Esophagus muscularis mucosa (tissue), 4 donors: ENCODE measurements around the gene MTURN. TPM values are rescaled to one million over a fixed set of nuclear protein-coding genes. Genes with fewer than 3 reads are reported as not detected.

Experiments
- DNase-seq: peaks from one replicate; pipeline ENCODE4 v3.0.0-alpha.2; 2017; ENCODE audit errors: extremely low spot score
- H3K27ac ChIP-seq, 4 donors: fragments of 200-600 bp; sonication (generic); replicated peaks in 1 of 4; 1 replicate in 3 of 4; 2 replicates in 1 of 4; pipeline ENCODE4 v1.5.1; 2016 to 2019; ENCODE audit warnings: mild to moderate bottlenecking in 1 of 4
- H3K27me3 ChIP-seq, 4 donors: fragments of 200-600 bp; sonication (generic); one replicate each; pipeline versions ENCODE4 v1.5.1 to v1.6.0; 2016 to 2019
- H3K36me3 ChIP-seq, 4 donors: fragments of 200-600 bp; sonication (generic); one replicate each; pipeline ENCODE4 v1.5.1; 2016 to 2019
- H3K4me1 ChIP-seq, 4 donors: fragments of 200-600 bp; sonication (generic); one replicate each; pipeline ENCODE4 v1.5.1; 2016 to 2019
- H3K4me3 ChIP-seq, 4 donors: fragments of 200-600 bp; sonication (generic); 1 replicate in 2 of 4; 2 replicates in 2 of 4; pipeline ENCODE4 v1.5.1; 2016 to 2019; ENCODE audit warnings: mild to moderate bottlenecking in 4 of 4, moderate library complexity in 1 of 4
- H3K9me3 ChIP-seq, 4 donors: fragments of 200-600 bp; sonication (generic); 1 replicate in 3 of 4; 2 replicates in 1 of 4; pipeline ENCODE4 v1.5.1; 2016 to 2019
- CTCF ChIP-seq, 3 experiments: fragments of 200-600 bp in 2 of 3; fragments of 450-650 bp in 1 of 3; sonication (generic) in 2 of 3; IDR thresholded peaks; one replicate each; pipeline ENCODE4 v1.5.1; 2017 to 2019; ENCODE audit warnings: antibody characterized with exemption in 3 of 3, mild to moderate bottlenecking in 2 of 3, moderate library complexity in 1 of 3
- EP300 ChIP-seq: sonication (generic); formaldehyde crosslinking; IDR thresholded peaks from one replicate; pipeline ENCODE4 v1.6.1; 2017; ENCODE audit warnings: antibody characterized with exemption
- POLR2A ChIP-seq: fragments of 450-650 bp; IDR thresholded peaks from one replicate; pipeline ENCODE4 v1.6.1; 2017; ENCODE audit warnings: antibody characterized with exemption, moderate library complexity, mild to moderate bottlenecking, low read depth
- POLR2AphosphoS5 ChIP-seq, 2 donors: sonication (generic); formaldehyde crosslinking; IDR thresholded peaks; one replicate each; pipeline ENCODE4 v1.6.1; 2017; ENCODE audit warnings: antibody characterized with exemption in 2 of 2
- WGBS: methylation state at CpG from one replicate; pipeline ENCODE4 v1.1.5; 2018; 5-methylcytosine and 5-hydroxymethylcytosine counted together
- intact Hi-C: fragments of 100-400 bp; cut with DNase I; formaldehyde crosslinking; loops from one replicate; pipeline ENCODE4 v1.15.1; 2023
- total RNA-seq, 4 donors: library from RNA; depleted of rRNA; stranded (reverse); fragments of >200 nt; gene quantifications; one replicate each; pipeline versions ENCODE4 v1.1.0 to v1.2.1, GENCODE V29; 2016

MTURN gene
- total RNA-seq, 4 donors from 2014 or later, result 158 to 249 (median 196) TPM

GRCh38 chr7:30170476-30171205, 35.9 kb downstream of the MTURN start:
- H3K27me3 ChIP-seq, result no peaks in the 10 kb centered on the region
- DNase-seq, result no peak
- no peak overlapping the region for H3K4me3 ChIP-seq
- H3K36me3 ChIP-seq, result peaks cover 0 to 20% (median 2%) of the 10 kb centered on the region in 4 donors
- 65% methylated on average over 6 of the region's 6 CpGs for WGBS
- intact Hi-C loops, result no loop called here
- no peaks in the 10 kb centered on the region for H3K9me3 ChIP-seq
- no peak overlapping the region for H3K27ac ChIP-seq
- peaks cover 33 to 70% (median 48%) of the 10 kb centered on the region in 4 donors for H3K4me1 ChIP-seq
- TF ChIP-seq POLR2AphosphoS5 (IDR thresholded peaks at IDR 0.05) (no peak), POLR2A (no peak), EP300 (no peak), CTCF (IDR thresholded peaks at IDR 0.05) (no peak)

DNA sequence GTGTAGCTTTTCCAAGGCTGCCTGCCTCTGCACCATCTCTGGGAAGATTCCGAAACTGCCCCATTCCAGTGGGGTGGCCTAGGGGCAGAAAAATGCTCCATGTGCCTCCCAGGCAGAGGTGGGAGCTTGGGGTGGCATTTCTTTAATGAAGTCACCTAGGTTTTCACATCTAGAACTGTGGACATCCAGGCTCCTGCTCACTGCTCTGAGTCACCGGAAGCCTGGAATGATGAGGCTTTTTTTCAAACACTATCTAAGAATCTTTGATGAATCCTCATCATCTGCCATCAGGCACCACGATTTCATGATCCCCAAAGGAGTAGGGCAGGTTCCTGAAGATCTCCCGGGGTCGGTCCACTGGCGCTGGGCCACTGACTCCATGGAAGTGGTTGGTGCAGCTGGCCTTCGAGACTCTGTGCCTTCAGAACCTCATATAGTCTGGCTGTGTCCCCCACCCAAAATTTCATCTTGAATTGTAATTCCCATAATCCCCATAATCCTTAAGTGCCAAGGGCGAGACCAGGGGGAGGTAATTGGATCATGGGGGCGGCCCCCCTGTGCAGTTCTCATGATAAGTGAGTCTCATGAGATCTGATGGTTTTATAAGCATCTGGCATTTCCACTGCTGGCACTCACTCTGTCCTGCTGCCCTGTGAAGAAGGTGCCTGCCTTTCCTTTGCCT, 37.1 kb downstream of the MTURN start:
- no peak overlapping the region for H3K4me3 ChIP-seq
- no peak for DNase-seq
- intact Hi-C loops, result no loop called here
- H3K4me1 ChIP-seq, result peaks cover 42 to 79% (median 52%) of the 10 kb centered on the region in 4 donors
- no peaks in the 10 kb centered on the region for H3K9me3 ChIP-seq
- H3K27ac ChIP-seq, result peak overlapping the region; percentile 79 to 84 (median 81)
- H3K27me3 ChIP-seq, result no peaks in the 10 kb centered on the region
- H3K36me3 ChIP-seq, result peaks cover 0 to 9% (median 0%) of the 10 kb centered on the region in 4 donors
- TF ChIP-seq EP300 (no peak), POLR2AphosphoS5 (IDR thresholded peaks at IDR 0.05) (no peak), CTCF (IDR thresholded peaks at IDR 0.05) (no peak), POLR2A (no peak)
- WGBS, result 84% methylated on average over 8 of the region's 9 CpGs

DNA sequence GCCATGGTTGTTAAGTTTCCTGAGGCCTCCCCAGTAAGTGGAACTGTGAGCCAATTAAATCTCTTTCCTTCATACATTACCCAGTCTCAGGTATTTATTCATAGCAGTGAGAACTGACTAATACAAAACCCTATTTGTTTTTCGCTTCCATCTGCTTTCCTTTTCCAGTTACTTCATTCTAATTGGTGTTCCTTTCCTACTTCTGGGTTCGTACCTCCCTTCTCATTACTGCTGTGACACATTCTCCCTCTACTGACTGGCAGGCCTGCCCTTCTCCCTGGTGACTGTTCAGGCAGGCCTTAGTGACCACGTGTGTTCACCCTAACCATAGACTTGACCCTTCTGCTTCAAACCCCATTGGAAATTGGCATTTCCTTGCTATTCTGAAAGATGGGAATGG, 37.7 kb downstream of the MTURN start:
- TF ChIP-seq CTCF (IDR thresholded peaks at IDR 0.05) (no peak), POLR2AphosphoS5 (IDR thresholded peaks at IDR 0.05) (no peak), POLR2A (no peak), EP300 (no peak)
- 74% methylated on average over 3 of the region's 3 CpGs for WGBS
- no peak for DNase-seq
- H3K36me3 ChIP-seq, result peaks cover 0 to 5% (median 0%) of the 10 kb centered on the region in 4 donors
- no peaks in the 10 kb centered on the region for H3K27me3 ChIP-seq
- H3K4me3 ChIP-seq, result no peak overlapping the region
- H3K4me1 ChIP-seq, result peaks cover 43 to 83% (median 53%) of the 10 kb centered on the region in 4 donors
- intact Hi-C loops, result no loop called here
- H3K9me3 ChIP-seq, result no peaks in the 10 kb centered on the region
- H3K27ac ChIP-seq, result peak overlapping the region; percentile 79 to 84 (median 81)

- peak overlapping the region; percentile 79 to 84 (median 81) for H3K27ac ChIP-seq
- TF ChIP-seq CTCF (IDR thresholded peaks at IDR 0.05), result peak; percentile 40 to 54 (median 48)
- no peak for TF ChIP-seq EP300
- no peak for TF ChIP-seq POLR2A
- TF ChIP-seq POLR2AphosphoS5 (IDR thresholded peaks at IDR 0.05), result peak; percentile 74 to 80
- H3K9me3 ChIP-seq, result no peaks in the 10 kb centered on the region
- H3K4me1 ChIP-seq, result peaks cover 43 to 86% (median 61%) of the 10 kb centered on the region in 4 donors
- intact Hi-C loops, result no loop called here
- no peaks in the 10 kb centered on the region for H3K27me3 ChIP-seq
- H3K4me3 ChIP-seq, result peak overlapping the region in 1 of 4 donors; percentile 25
- 31% methylated on average over 12 of the region's 13 CpGs for WGBS
- no peaks in the 10 kb centered on the region for H3K36me3 ChIP-seq
- no peak for DNase-seq
These were observed 38.5 kb downstream of the MTURN start for GRCh38 chr7:30173058-30173897.
